GM12878 (cell line): ENCODE results near the gene YJU2. TPM values are rescaled to one million over a fixed set of nuclear protein-coding genes. Genes with fewer than 3 reads are reported as not detected.

Experiments
- ATAC-seq: fragments of 200-7000 bp; cut with Tn5 transposase; 3 replicates; pipeline ENCODE4 v1.9.1; 2020; ENCODE audit warnings: mild to moderate bottlenecking, moderate library complexity
- BruUV-seq: library from RNA; stranded (reverse); fragments of 400-500 nt; replicated peaks from 2 replicates; lab custom pipeline; 2021; lab: Mats Ljungman, UMichigan
- CTCF ChIA-PET: fragments of 300-600 bp; sonication (Branson Sonifier 250); formaldehyde crosslinking; extraction: SDS; loops from one replicate; lab custom pipeline; 2021; ENCODE audit warnings: inconsistent platforms; lab: Yijun Ruan, JAX
- POLR2A ChIA-PET: fragments of 350-600 bp; formaldehyde crosslinking; extraction: SDS; loops from one replicate; lab custom pipeline; 2021; ENCODE audit warnings: inconsistent platforms; lab: Charles Lee
- RAD21 ChIA-PET: fragments of 300-600 bp; sonication (Branson Sonifier 250); formaldehyde crosslinking; loops from one replicate; lab custom pipeline; 2023; ENCODE audit warnings: antibody characterized with exemption; ENCODE audit not compliant: unreplicated experiment; lab: Charles Lee
- SMC1A ChIA-PET: fragments of 300-600 bp; sonication (Branson Sonifier 250); formaldehyde crosslinking; loops from one replicate; lab custom pipeline; 2023; ENCODE audit not compliant: unreplicated experiment, uncharacterized antibody; lab: Charles Lee
- DNase-seq: peaks from one replicate; pipeline ENCODE4 v3.0.0-alpha.2; 2011; ENCODE audit warnings: low read depth, low spot score
- FAIRE-seq: peaks from 3 replicates; lab custom pipeline; 2011; peaks lifted over from hg19 to GRCh38; lab: Jason Lieb, UNC
- H2AFZ ChIP-seq: 2 replicates; pipeline ENCODE4 v1.6.0; 2011; ENCODE audit warnings: low read depth, low read length, control low read depth; ENCODE audit not compliant: control insufficient read depth
- H3K27ac ChIP-seq: 2 replicates; pipeline ENCODE4 v1.5.1; 2011; ENCODE audit warnings: control low read depth; ENCODE audit not compliant: control insufficient read depth, insufficient read depth
- H3K27me3 ChIP-seq, 2 experiments: replicated peaks in 1 of 2; 2 replicates each; pipeline versions ENCODE4 v1.6.0 to v1.6.1; 2011; ENCODE audit warnings: low read length in 1 of 2; ENCODE audit not compliant: control insufficient read depth in 2 of 2, insufficient read depth in 2 of 2
- H3K36me3 ChIP-seq, 2 experiments: 2 replicates each; pipeline ENCODE4 v1.5.1; 2011; ENCODE audit warnings: low read length in 1 of 2; ENCODE audit not compliant: control insufficient read depth in 2 of 2, insufficient read depth in 2 of 2
- H3K4me1 ChIP-seq: 2 replicates; pipeline ENCODE4 v1.6.1; 2011; ENCODE audit warnings: mild to moderate bottlenecking, low read length, moderate library complexity, mixed read lengths; ENCODE audit not compliant: control insufficient read depth, insufficient read depth
- H3K4me2 ChIP-seq: 2 replicates; pipeline ENCODE4 v1.6.0; 2011; ENCODE audit warnings: control low read depth; ENCODE audit not compliant: control insufficient read depth, insufficient read depth
- H3K4me3 ChIP-seq: fragments of 200-600 bp; sonication (generic); 2 replicates; pipeline ENCODE4 v1.5.1; 2016
- H3K79me2 ChIP-seq: 2 replicates; pipeline ENCODE4 v1.6.0; 2011; ENCODE audit warnings: low read length; ENCODE audit not compliant: control insufficient read depth, insufficient read depth
- H3K9ac ChIP-seq: 2 replicates; pipeline ENCODE4 v1.8.0; 2011; ENCODE audit warnings: low read length, control low read depth, mixed read lengths; ENCODE audit not compliant: control insufficient read depth, insufficient read depth
- H3K9me3 ChIP-seq: replicated peaks from 3 replicates; pipeline ENCODE4 v1.5.1; 2011; ENCODE audit warnings: mild to moderate bottlenecking, low read length; ENCODE audit not compliant: control insufficient read depth, insufficient read depth
- H4K20me1 ChIP-seq: 2 replicates; pipeline ENCODE4 v1.6.0; 2011; ENCODE audit not compliant: control insufficient read depth, insufficient read depth
- BHLHE40 ChIP-seq, 2 experiments: fragments of 450-650 bp in 1 of 2; IDR thresholded peaks; 2 replicates each; pipeline ENCODE4 v1.6.1; 2011 to 2017; ENCODE audit warnings: low read depth in 2 of 2, borderline replicate concordance in 1 of 2, improper control_type of control experiment in 1 of 2, low read length in 1 of 2, mild to moderate bottlenecking in 1 of 2
- CBX3 ChIP-seq: fragments of 200-600 bp; sonication (generic); IDR thresholded peaks from 2 replicates; pipeline ENCODE4 v1.6.1; 2016; ENCODE audit warnings: low read depth, borderline replicate concordance
- CHD4 ChIP-seq: fragments of 200-600 bp; sonication (generic); IDR thresholded peaks from 2 replicates; pipeline ENCODE4 v1.6.1; 2016; ENCODE audit warnings: mild to moderate bottlenecking
- KLF5 ChIP-seq: fragments of 450-650 bp; IDR thresholded peaks from 2 replicates; pipeline ENCODE4 v1.6.1; 2014; ENCODE audit warnings: mild to moderate bottlenecking; ENCODE audit not compliant: partially characterized antibody
- NBN ChIP-seq: fragments of 450-650 bp; IDR thresholded peaks from 2 replicates; pipeline ENCODE4 v1.6.1; 2016
- NFIC ChIP-seq: IDR thresholded peaks from 2 replicates; pipeline ENCODE4 v1.6.1; 2012; ENCODE audit warnings: low read depth, mild to moderate bottlenecking, inconsistent platforms, low read length, moderate library complexity
- NFXL1 ChIP-seq: fragments of 450-650 bp; IDR thresholded peaks from 2 replicates; pipeline ENCODE4 v1.6.1; 2017; ENCODE audit warnings: antibody characterized with exemption, mild to moderate bottlenecking, borderline replicate concordance
- NFYA ChIP-seq: IDR thresholded peaks from 2 replicates; pipeline ENCODE4 v1.6.1; 2011; ENCODE audit warnings: low read depth, mild to moderate bottlenecking, low read length, improper control_type of control experiment, borderline replicate concordance
- NR2C2 ChIP-seq: IDR thresholded peaks from 2 replicates; pipeline ENCODE4 v1.6.1; 2011; ENCODE audit warnings: borderline replicate concordance, low read depth; ENCODE audit not compliant: control insufficient read depth, insufficient read length
- RBBP5 ChIP-seq: fragments of 200-600 bp; sonication (generic); conservative IDR thresholded peaks from 2 replicates; pipeline ENCODE4 v1.6.1; 2016
- RELA ChIP-seq: fragments of 450-650 bp; IDR thresholded peaks from 2 replicates; pipeline ENCODE4 v1.8.0; 2014; ENCODE audit warnings: borderline replicate concordance; ENCODE audit not compliant: partially characterized antibody
- STAT1 ChIP-seq: fragments of 450-650 bp; conservative IDR thresholded peaks from 2 replicates; pipeline ENCODE4 v1.6.1; 2014; ENCODE audit warnings: antibody characterized with exemption, mild to moderate bottlenecking
- STAT3 ChIP-seq: IDR thresholded peaks from 2 replicates; pipeline ENCODE4 v1.6.1; 2011; ENCODE audit warnings: low read depth, low read length, improper control_type of control experiment
- USF1 ChIP-seq: IDR thresholded peaks from 2 replicates; pipeline ENCODE4 v1.6.1; 2011; ENCODE audit warnings: borderline replicate concordance, low read depth, mild to moderate bottlenecking, moderate library complexity, mixed read lengths, low read length; ENCODE audit not compliant: insufficient read depth; ENCODE audit errors: extremely low read length
- ZNF24 ChIP-seq: fragments of 450-650 bp; IDR thresholded peaks from 2 replicates; pipeline ENCODE4 v1.6.1; 2017; ENCODE audit warnings: antibody characterized with exemption, mild to moderate bottlenecking
- ZSCAN29 ChIP-seq: fragments of 450-650 bp; IDR thresholded peaks from 2 replicates; pipeline ENCODE4 v1.6.1; 2017; ENCODE audit warnings: mild to moderate bottlenecking, moderate library complexity
- WGBS: methylation state at CpG from one replicate; pipeline ENCODE4 v1.1.6; 2016; ENCODE audit warnings: low lambda C conversion rate; ENCODE audit not compliant: insufficient replicate concordance, insufficient coverage; ENCODE audit errors: missing lambda C conversion rate; 5-methylcytosine and 5-hydroxymethylcytosine counted together
- in situ Hi-C: fragments of 300-500 bp; cut with MboI; formaldehyde crosslinking; loops from 9 replicates; pipeline ENCODE4 v1.14.3; 2018; ENCODE audit warnings: mixed read lengths
- intact Hi-C: fragments of 100-400 bp; cut with micrococcal nuclease; formaldehyde crosslinking; loops from one replicate; pipeline ENCODE4 v1.14.2; 2022; ENCODE audit not compliant: unreplicated experiment
- polyA plus RNA-seq, 11 experiments: library from polyadenylated mRNA; depleted of rRNA in 4 of 11; unstranded in 6 of 11; stranded (reverse) in 5 of 11; fragments of >200 nt; fragmentation: Nextera tagmentation in 4 of 11; fragmentation: Illumina TruSeq in 1 of 11; extraction: Ambion mirVana in 4 of 11; extraction: Trizol in 1 of 11; gene quantifications; 1 replicate in 1 of 11; 2 replicates in 10 of 11; pipeline versions ENCODE4 v1.2.1 to v1.2.3, GENCODE V29; 2011 to 2016; ENCODE audit warnings: inconsistent platforms in 2 of 11, missing spikeins in 2 of 11, low read depth in 1 of 11
- total RNA-seq, 4 experiments: library from RNA; depleted of rRNA in 3 of 4; stranded (reverse); fragments of >200 nt in 3 of 4; fragmentation: Illumina TruSeq in 1 of 4; extraction: Trizol in 1 of 4; gene quantifications; 2 replicates each; pipeline versions ENCODE4 v1.2.1 to v1.2.3, GENCODE V29; 2013 to 2021

The YJU2 gene
- total and polyA plus RNA-seq, 10 of the 15 experiments (the other 5 are each of a cell fraction or from before 2014, with no cell fraction given), result 0.26 to 40.7 (median 23.8) TPM

GRCh38 chr19:4197625-4198466, 49.0 kb upstream of the YJU2 start:
- H3K4me3 ChIP-seq, result no peak overlapping the region
- no peak for FAIRE-seq
- DNase-seq, result no peak
- in situ Hi-C loops (no loop called here), intact Hi-C loops (no loop called here)
- H3K4me2 ChIP-seq, result no peak overlapping the region
- no peak overlapping the region for H3K27ac ChIP-seq
- SMC1A ChIA-PET, result no interaction called here
- H3K27me3 ChIP-seq, result no peaks in the 10 kb centered on the region; a peak in 1 of 4 replicates
- no peaks in the 10 kb centered on the region for H3K36me3 ChIP-seq
- H3K4me1 ChIP-seq, result no peaks in the 10 kb centered on the region
- TF ChIP-seq NFYA (no peak), BHLHE40 (IDR thresholded peaks at IDR 0.05; ENCODE audit: borderline replicate concordance in 1 of 2, low read depth in 2 of 2, low read length in 1 of 2) (no peak), ZNF24 (peak; percentile 98), NBN (0 out of 2 replicates have a peak, but pooled peaks have one; percentile 40)
- TSS peak; percentile 60 for BruUV-seq
- H3K9me3 ChIP-seq, result no peaks in the 10 kb centered on the region; the same call in 2 of the 3 replicates
- WGBS, result 46% methylated on average over 47 of the region's 70 CpGs
- no peak overlapping the region for H3K9ac ChIP-seq
- RAD21 ChIA-PET, result no interaction called here
- H3K79me2 ChIP-seq, result no peaks in the 10 kb centered on the region
- ATAC-seq, result peak; percentile 27; the same call in 1 of the 3 replicates
- POLR2A ChIA-PET, result no interaction called here
- no peak overlapping the region for H2AFZ ChIP-seq
- CTCF ChIA-PET, result no interaction called here
- no peaks in the 10 kb centered on the region for H4K20me1 ChIP-seq

GRCh38 chr19:4198467-4199126, 48.3 kb upstream of the YJU2 start:
- DNase-seq (no peak), ATAC-seq (no peak), FAIRE-seq (no peak)
- no TSS peak for BruUV-seq
- POLR2A ChIA-PET, result no interaction called here
- Histone ChIP-seq H3K4me3 (no peak overlapping the region), H3K27ac (no peak overlapping the region), H3K9ac (no peak overlapping the region), H2AFZ (no peak overlapping the region), H3K79me2 (no peaks in the 10 kb centered on the region), H3K36me3 (no peaks in the 10 kb centered on the region), H3K27me3 (no peaks in the 10 kb centered on the region; a peak in 1 of 4 replicates), H3K4me2 (no peak overlapping the region), H4K20me1 (no peaks in the 10 kb centered on the region), H3K4me1 (no peaks in the 10 kb centered on the region), H3K9me3 (no peaks in the 10 kb centered on the region; the same call in 2 of the 3 replicates)
- in situ Hi-C loops, result no loop called here
- intact Hi-C loops, result no loop called here
- CTCF ChIA-PET, result interaction anchor here (6.3 kb wide), 1 partner anchor 58 kb away, joined by 63 read pairs; no protein-coding TSS in a partner anchor
- SMC1A ChIA-PET, result no interaction called here
- RAD21 ChIA-PET, result no interaction called here
- WGBS, result 43% methylated on average over 8 of the region's 28 CpGs
- no peak for TF ChIP-seq USF1
- TF ChIP-seq NFXL1, result no peak
- TF ChIP-seq CBX3, result no peak
- TF ChIP-seq STAT3, result no peak
- no peak for TF ChIP-seq RBBP5
- TF ChIP-seq ZSCAN29, result no peak
- no peak for TF ChIP-seq KLF5
- TF ChIP-seq RELA, result no peak
- TF ChIP-seq NR2C2, result no peak
- no peak for TF ChIP-seq CHD4
- no peak for TF ChIP-seq NFIC
- no peak for TF ChIP-seq STAT1
